Neural cell (in vitro differentiated cells): ENCODE measurements around the gene DSCAML1. TPM values are rescaled to one million over a fixed set of nuclear protein-coding genes. Genes with fewer than 3 reads are reported as not detected.

ENCODE experiments used
- H2AFZ ChIP-seq: fragments of 200-600, 300-800 bp; sonication (generic), shearing (Covaris generic); 2 replicates; pipeline ENCODE4 v1.6.0; 2014; ENCODE audit warnings: low read depth, mild to moderate bottlenecking, antibody characterized with exemption, low read length, moderate library complexity
- H3F3A ChIP-seq: fragments of 200-600 bp; shearing (Covaris generic); 2 replicates; pipeline ENCODE4 v1.6.1; 2016; ENCODE audit warnings: mild to moderate bottlenecking, moderate library complexity, mixed read lengths, antibody characterized with exemption, low read length; ENCODE audit not compliant: insufficient read depth, poor library complexity, severe bottlenecking
- H3K27ac ChIP-seq: fragments of 200-600, 300-800 bp; sonication (generic), shearing (Covaris generic); 2 replicates; pipeline ENCODE4 v1.5.1; 2014; ENCODE audit warnings: mild to moderate bottlenecking, low read length, moderate library complexity
- H3K27me3 ChIP-seq: fragments of 300-800, 200-600 bp; sonication (generic), shearing (Covaris generic); 2 replicates; pipeline ENCODE4 v1.6.0; 2014; ENCODE audit warnings: mild to moderate bottlenecking, low read depth, low read length, moderate library complexity; ENCODE audit not compliant: insufficient read depth
- H3K36me3 ChIP-seq: fragments of 300-800, 200-600 bp; sonication (generic), shearing (Covaris generic); 2 replicates; pipeline ENCODE4 v1.5.1; 2014; ENCODE audit warnings: mild to moderate bottlenecking, antibody characterized with exemption, low read length, moderate library complexity; ENCODE audit not compliant: insufficient read depth
- H3K4me2 ChIP-seq: fragments of 300-800, 200-600 bp; sonication (generic), shearing (Covaris generic); 2 replicates; pipeline ENCODE4 v1.6.0; 2014; ENCODE audit warnings: mild to moderate bottlenecking, low read length
- H3K4me3 ChIP-seq: fragments of 300-800, 200-600 bp; sonication (generic), shearing (Covaris generic); 2 replicates; pipeline ENCODE4 v1.5.1; 2014; ENCODE audit warnings: mild to moderate bottlenecking, low read length, moderate library complexity
- H3K79me2 ChIP-seq: fragments of 200-600 bp; shearing (Covaris generic); replicated peaks from 2 replicates; pipeline ENCODE4 v1.6.0; 2014; ENCODE audit warnings: mild to moderate bottlenecking, low read length, moderate library complexity; ENCODE audit not compliant: insufficient read depth
- H3K9ac ChIP-seq: fragments of 300-800, 200-600 bp; sonication (generic), shearing (Covaris generic); 2 replicates; pipeline ENCODE4 v1.6.1; 2016; ENCODE audit warnings: mild to moderate bottlenecking, low read length, mixed read lengths
- H3K9me2 ChIP-seq: fragments of 200-600 bp; shearing (Covaris generic); 2 replicates; pipeline ENCODE4 v1.6.1; 2016; ENCODE audit warnings: mild to moderate bottlenecking, low read length, mixed read lengths; ENCODE audit not compliant: insufficient read depth
- H3K9me3 ChIP-seq: fragments of 200-600, 300-800 bp; sonication (generic), shearing (Covaris generic); 2 replicates; pipeline ENCODE4 v1.6.1; 2016; ENCODE audit warnings: mild to moderate bottlenecking, mixed run types, low read length, moderate library complexity, mixed read lengths
- H4K20me1 ChIP-seq: fragments of 200-600 bp; shearing (Covaris generic); 2 replicates; pipeline ENCODE4 v1.6.1; 2016; ENCODE audit warnings: mild to moderate bottlenecking, mixed run types; ENCODE audit not compliant: insufficient read depth
- CTCF ChIP-seq: fragments of 450-650 bp; IDR thresholded peaks from 2 replicates; pipeline ENCODE4 v1.5.1; 2014; ENCODE audit warnings: antibody characterized with exemption, mild to moderate bottlenecking, moderate library complexity; ENCODE audit not compliant: poor library complexity, severe bottlenecking
- EP300 ChIP-seq: fragments of 450-650 bp; conservative IDR thresholded peaks from 2 replicates; pipeline ENCODE4 v1.6.1; 2014; ENCODE audit warnings: antibody characterized with exemption, mild to moderate bottlenecking, moderate library complexity; ENCODE audit not compliant: poor library complexity, severe bottlenecking
- EZH2 ChIP-seq: fragments of 200-600, 300-800 bp; shearing (Covaris generic), sonication (generic); IDR thresholded peaks from 2 replicates; pipeline ENCODE4 v1.6.1; 2014; ENCODE audit warnings: antibody characterized with exemption, low read length, borderline replicate concordance, mild to moderate bottlenecking; ENCODE audit not compliant: insufficient read depth, poor library complexity, severe bottlenecking
- MXI1 ChIP-seq: fragments of 450-650 bp; conservative IDR thresholded peaks from 2 replicates; pipeline ENCODE4 v1.6.1; 2014; ENCODE audit warnings: antibody characterized with exemption, mild to moderate bottlenecking; ENCODE audit not compliant: poor library complexity, severe bottlenecking
- POLR2AphosphoS5 ChIP-seq: IDR thresholded peaks from 2 replicates; pipeline ENCODE4 v1.6.1; 2012
- RAD21 ChIP-seq: fragments of 450-650 bp; conservative IDR thresholded peaks from 2 replicates; pipeline ENCODE4 v1.6.1; 2014; ENCODE audit warnings: antibody characterized with exemption, mild to moderate bottlenecking, moderate library complexity
- REST ChIP-seq: IDR thresholded peaks from 2 replicates; pipeline ENCODE4 v1.6.1; 2012; ENCODE audit warnings: borderline replicate concordance
- SMC3 ChIP-seq: fragments of 450-650 bp; conservative IDR thresholded peaks from 2 replicates; pipeline ENCODE4 v1.6.1; 2014; ENCODE audit warnings: antibody characterized with exemption, mild to moderate bottlenecking, moderate library complexity; ENCODE audit not compliant: poor library complexity
- TAF1 ChIP-seq: IDR thresholded peaks from 2 replicates; pipeline ENCODE4 v1.6.1; 2012; ENCODE audit warnings: low read depth
- polyA plus RNA-seq: library from polyadenylated mRNA; depleted of rRNA; stranded (reverse); fragments of >200 nt; gene quantifications from 2 replicates; pipeline ENCODE4 v1.2.3, GENCODE V29; 2014

DSCAML1 gene
- polyA plus RNA-seq, 1 donor from 2014 or later, result 1.3 TPM

GRCh38 chr11:117618982-117619355 is 178.0 kb downstream of the DSCAML1 start:
- TF ChIP-seq EP300, result no peak
- TF ChIP-seq REST, result no peak
- TF ChIP-seq MXI1, result no peak
- no peak for TF ChIP-seq RAD21
- TF ChIP-seq TAF1, result no peak
- TF ChIP-seq EZH2, result no peak
- peak; percentile 39 for TF ChIP-seq SMC3
- TF ChIP-seq CTCF, result peak; percentile 46
- no peak for TF ChIP-seq POLR2AphosphoS5
- no peaks in the 10 kb centered on the region for H3F3A ChIP-seq
- H3K4me2 ChIP-seq, result no peak overlapping the region
- no peak overlapping the region for H2AFZ ChIP-seq
- H3K9me3 ChIP-seq, result no peaks in the 10 kb centered on the region
- H3K27ac ChIP-seq, result no peak overlapping the region
- no peak overlapping the region for H3K4me3 ChIP-seq
- H3K36me3 ChIP-seq, result no peaks in the 10 kb centered on the region
- H4K20me1 ChIP-seq, result no peaks in the 10 kb centered on the region
- no peaks in the 10 kb centered on the region for H3K79me2 ChIP-seq
- no peaks in the 10 kb centered on the region for H3K27me3 ChIP-seq
- H3K9ac ChIP-seq, result no peak overlapping the region
- H3K9me2 ChIP-seq, result no peaks in the 10 kb centered on the region

- TF ChIP-seq REST, result no peak
- TF ChIP-seq CTCF, result no peak
- TF ChIP-seq RAD21, result no peak
- no peak for TF ChIP-seq POLR2AphosphoS5
- TF ChIP-seq TAF1, result no peak
- no peak for TF ChIP-seq EP300
- no peak for TF ChIP-seq EZH2
- no peak for TF ChIP-seq SMC3
- no peak for TF ChIP-seq MXI1
- H3K9me2 ChIP-seq, result no peaks in the 10 kb centered on the region
- no peak overlapping the region for H3K4me2 ChIP-seq
- H2AFZ ChIP-seq, result no peak overlapping the region
- H3F3A ChIP-seq, result no peaks in the 10 kb centered on the region
- H4K20me1 ChIP-seq, result no peaks in the 10 kb centered on the region
- no peaks in the 10 kb centered on the region for H3K36me3 ChIP-seq
- no peaks in the 10 kb centered on the region for H3K79me2 ChIP-seq
- H3K9me3 ChIP-seq, result no peaks in the 10 kb centered on the region
- H3K27me3 ChIP-seq, result no peaks in the 10 kb centered on the region
- no peak overlapping the region for H3K4me3 ChIP-seq
- no peak overlapping the region for H3K27ac ChIP-seq
- H3K9ac ChIP-seq, result no peak overlapping the region
Observed at GRCh38 chr11:117618302-117618981, 178.6 kb downstream of the DSCAML1 start.
